GM12878 (cell line): ENCODE measurements around the gene IKZF1. TPM values are rescaled to one million over a fixed set of nuclear protein-coding genes. Genes with fewer than 3 reads are reported as not detected.
A peak's percentile ranks its signal among the peaks of the same experiment; 100 is the strongest.

Experiments used
- ATAC-seq: fragments of 200-7000 bp; cut with Tn5 transposase; 3 replicates; pipeline ENCODE4 v1.9.1; 2020; ENCODE audit warnings: mild to moderate bottlenecking, moderate library complexity
- BruUV-seq: library from RNA; stranded (reverse); fragments of 400-500 nt; replicated peaks from 2 replicates; lab custom pipeline; 2021; lab: Mats Ljungman, UMichigan
- CTCF ChIA-PET: fragments of 300-600 bp; sonication (Branson Sonifier 250); formaldehyde crosslinking; extraction: SDS; loops from one replicate; lab custom pipeline; 2021; ENCODE audit warnings: inconsistent platforms; lab: Yijun Ruan, JAX
- POLR2A ChIA-PET: fragments of 350-600 bp; formaldehyde crosslinking; extraction: SDS; loops from one replicate; lab custom pipeline; 2021; ENCODE audit warnings: inconsistent platforms; lab: Charles Lee
- RAD21 ChIA-PET: fragments of 300-600 bp; sonication (Branson Sonifier 250); formaldehyde crosslinking; loops from one replicate; lab custom pipeline; 2023; ENCODE audit warnings: antibody characterized with exemption; ENCODE audit not compliant: unreplicated experiment; lab: Charles Lee
- SMC1A ChIA-PET: fragments of 300-600 bp; sonication (Branson Sonifier 250); formaldehyde crosslinking; loops from one replicate; lab custom pipeline; 2023; ENCODE audit not compliant: unreplicated experiment, uncharacterized antibody; lab: Charles Lee
- DNase-seq: peaks from one replicate; pipeline ENCODE4 v3.0.0-alpha.2; 2011; ENCODE audit warnings: low read depth, low spot score
- FAIRE-seq: peaks from 3 replicates; lab custom pipeline; 2011; peaks lifted over from hg19 to GRCh38; lab: Jason Lieb, UNC
- H2AFZ ChIP-seq: 2 replicates; pipeline ENCODE4 v1.6.0; 2011; ENCODE audit warnings: low read depth, low read length, control low read depth; ENCODE audit not compliant: control insufficient read depth
- H3K27ac ChIP-seq: 2 replicates; pipeline ENCODE4 v1.5.1; 2011; ENCODE audit warnings: control low read depth; ENCODE audit not compliant: control insufficient read depth, insufficient read depth
- H3K27me3 ChIP-seq, 2 experiments: replicated peaks in 1 of 2; 2 replicates each; pipeline versions ENCODE4 v1.6.0 to v1.6.1; 2011; ENCODE audit warnings: low read length in 1 of 2; ENCODE audit not compliant: control insufficient read depth in 2 of 2, insufficient read depth in 2 of 2
- H3K36me3 ChIP-seq, 2 experiments: 2 replicates each; pipeline ENCODE4 v1.5.1; 2011; ENCODE audit warnings: low read length in 1 of 2; ENCODE audit not compliant: control insufficient read depth in 2 of 2, insufficient read depth in 2 of 2
- H3K4me1 ChIP-seq: 2 replicates; pipeline ENCODE4 v1.6.1; 2011; ENCODE audit warnings: mild to moderate bottlenecking, low read length, moderate library complexity, mixed read lengths; ENCODE audit not compliant: control insufficient read depth, insufficient read depth
- H3K4me2 ChIP-seq: 2 replicates; pipeline ENCODE4 v1.6.0; 2011; ENCODE audit warnings: control low read depth; ENCODE audit not compliant: control insufficient read depth, insufficient read depth
- H3K4me3 ChIP-seq: fragments of 200-600 bp; sonication (generic); 2 replicates; pipeline ENCODE4 v1.5.1; 2016
- H3K79me2 ChIP-seq: 2 replicates; pipeline ENCODE4 v1.6.0; 2011; ENCODE audit warnings: low read length; ENCODE audit not compliant: control insufficient read depth, insufficient read depth
- H3K9ac ChIP-seq: 2 replicates; pipeline ENCODE4 v1.8.0; 2011; ENCODE audit warnings: low read length, control low read depth, mixed read lengths; ENCODE audit not compliant: control insufficient read depth, insufficient read depth
- H3K9me3 ChIP-seq: replicated peaks from 3 replicates; pipeline ENCODE4 v1.5.1; 2011; ENCODE audit warnings: mild to moderate bottlenecking, low read length; ENCODE audit not compliant: control insufficient read depth, insufficient read depth
- H4K20me1 ChIP-seq: 2 replicates; pipeline ENCODE4 v1.6.0; 2011; ENCODE audit not compliant: control insufficient read depth, insufficient read depth
- CREB1 ChIP-seq: IDR thresholded peaks from 2 replicates; pipeline ENCODE4 v1.6.1; 2012; ENCODE audit warnings: low read depth, mild to moderate bottlenecking, inconsistent platforms
- IRF4 ChIP-seq: IDR thresholded peaks from 2 replicates; pipeline ENCODE4 v1.6.1; 2011; ENCODE audit warnings: low read depth, low read length
- MEF2B ChIP-seq: fragments of 450-650 bp; IDR thresholded peaks from 2 replicates; pipeline ENCODE4 v1.6.1; 2018; ENCODE audit warnings: mild to moderate bottlenecking, moderate library complexity; ENCODE audit not compliant: partially characterized antibody, poor library complexity, severe bottlenecking
- MTA3 ChIP-seq: IDR thresholded peaks from 2 replicates; pipeline ENCODE4 v1.6.1; 2012; ENCODE audit warnings: low read length, inconsistent platforms, borderline replicate concordance
- WGBS: methylation state at CpG from one replicate; pipeline ENCODE4 v1.1.6; 2016; ENCODE audit warnings: low lambda C conversion rate; ENCODE audit not compliant: insufficient replicate concordance, insufficient coverage; ENCODE audit errors: missing lambda C conversion rate; 5-methylcytosine and 5-hydroxymethylcytosine counted together
- in situ Hi-C: fragments of 300-500 bp; cut with MboI; formaldehyde crosslinking; loops from 9 replicates; pipeline ENCODE4 v1.14.3; 2018; ENCODE audit warnings: mixed read lengths
- intact Hi-C: fragments of 100-400 bp; cut with micrococcal nuclease; formaldehyde crosslinking; loops from one replicate; pipeline ENCODE4 v1.14.2; 2022; ENCODE audit not compliant: unreplicated experiment
- polyA plus RNA-seq, 11 experiments: library from polyadenylated mRNA; depleted of rRNA in 4 of 11; unstranded in 6 of 11; stranded (reverse) in 5 of 11; fragments of >200 nt; fragmentation: Nextera tagmentation in 4 of 11; fragmentation: Illumina TruSeq in 1 of 11; extraction: Ambion mirVana in 4 of 11; extraction: Trizol in 1 of 11; gene quantifications; 1 replicate in 1 of 11; 2 replicates in 10 of 11; pipeline versions ENCODE4 v1.2.1 to v1.2.3, GENCODE V29; 2011 to 2016; ENCODE audit warnings: inconsistent platforms in 2 of 11, missing spikeins in 2 of 11, low read depth in 1 of 11
- total RNA-seq, 4 experiments: library from RNA; depleted of rRNA in 3 of 4; stranded (reverse); fragments of >200 nt in 3 of 4; fragmentation: Illumina TruSeq in 1 of 4; extraction: Trizol in 1 of 4; gene quantifications; 2 replicates each; pipeline versions ENCODE4 v1.2.1 to v1.2.3, GENCODE V29; 2013 to 2021
- TF ChIP-seq, protein P1 (sequence below): IDR thresholded peaks from 2 replicates; pipeline ENCODE4 v1.6.1; 2012; ENCODE audit warnings: low read depth, low read length, improper control_type of control experiment
- TF ChIP-seq, protein P2 (sequence below): IDR thresholded peaks from 2 replicates; pipeline ENCODE4 v1.6.1; 2011; ENCODE audit warnings: mild to moderate bottlenecking, low read depth, low read length, moderate library complexity; ENCODE audit not compliant: insufficient replicate concordance
- TF ChIP-seq, protein P3 (sequence below): fragments of 450-650 bp; formaldehyde crosslinking; IDR thresholded peaks from 2 replicates; pipeline ENCODE4 v1.4.0; 2020; ENCODE audit warnings: mild to moderate bottlenecking, moderate library complexity
- TF ChIP-seq, protein P4 (sequence below): fragments of 450-650 bp; IDR thresholded peaks from 2 replicates; pipeline ENCODE4 v1.6.1; 2016; ENCODE audit warnings: mild to moderate bottlenecking
- TF ChIP-seq, protein P5 (sequence below): fragments of 450-650 bp; formaldehyde crosslinking; IDR thresholded peaks from 2 replicates; pipeline ENCODE4 v1.5.0; 2022; ENCODE audit warnings: mild to moderate bottlenecking, missing genetic modification characterization

The IKZF1 gene
- total and polyA plus RNA-seq, 10 of the 15 experiments (the other 5 are each of a cell fraction or from before 2014, with no cell fraction given): 27.2 to 125 (median 71.6) TPM

DNA sequence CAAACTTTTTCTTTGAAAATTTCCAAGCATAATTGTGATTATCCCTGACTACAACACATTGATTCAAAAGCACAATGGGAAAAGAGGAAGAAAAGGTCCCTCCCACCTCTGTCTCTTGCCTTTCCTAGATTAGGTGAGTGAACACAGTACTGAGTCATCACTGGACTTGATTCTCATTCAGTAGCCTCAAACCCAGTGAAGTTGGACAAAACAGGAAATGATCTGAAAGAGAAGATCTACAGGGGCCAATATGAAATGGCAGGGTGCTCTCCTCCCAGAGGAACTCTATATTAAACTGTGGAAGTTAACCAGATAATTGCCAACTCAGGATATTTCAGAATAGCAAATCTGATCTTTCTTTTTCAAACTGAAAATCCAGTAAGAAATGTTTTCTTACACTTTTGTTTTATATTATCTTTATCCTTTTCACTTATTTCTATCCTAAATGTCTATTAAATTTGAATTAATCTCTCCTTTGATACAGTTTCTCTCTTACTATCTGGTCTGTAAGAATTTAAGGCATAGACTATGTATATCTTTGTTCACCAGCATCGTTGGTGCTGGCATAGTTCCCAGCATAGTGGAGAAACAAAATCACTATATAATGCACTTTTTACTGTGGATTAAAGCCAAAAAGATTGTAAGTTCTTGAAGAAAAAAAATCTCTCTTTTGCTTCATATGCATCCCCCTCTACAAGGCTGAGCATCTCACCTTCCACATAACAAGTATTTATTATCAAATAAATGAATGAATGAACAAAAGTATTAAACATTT lies 41.4 kb upstream of the IKZF1 start (continued):
- TF ChIP-seq, protein P1, sequence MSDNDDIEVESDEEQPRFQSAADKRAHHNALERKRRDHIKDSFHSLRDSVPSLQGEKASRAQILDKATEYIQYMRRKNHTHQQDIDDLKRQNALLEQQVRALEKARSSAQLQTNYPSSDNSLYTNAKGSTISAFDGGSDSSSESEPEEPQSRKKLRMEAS: no peak
- TF ChIP-seq, protein P2, sequence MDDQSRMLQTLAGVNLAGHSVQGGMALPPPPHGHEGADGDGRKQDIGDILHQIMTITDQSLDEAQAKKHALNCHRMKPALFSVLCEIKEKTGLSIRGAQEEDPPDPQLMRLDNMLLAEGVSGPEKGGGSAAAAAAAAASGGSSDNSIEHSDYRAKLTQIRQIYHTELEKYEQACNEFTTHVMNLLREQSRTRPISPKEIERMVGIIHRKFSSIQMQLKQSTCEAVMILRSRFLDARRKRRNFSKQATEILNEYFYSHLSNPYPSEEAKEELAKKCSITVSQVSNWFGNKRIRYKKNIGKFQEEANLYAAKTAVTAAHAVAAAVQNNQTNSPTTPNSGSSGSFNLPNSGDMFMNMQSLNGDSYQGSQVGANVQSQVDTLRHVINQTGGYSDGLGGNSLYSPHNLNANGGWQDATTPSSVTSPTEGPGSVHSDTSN: no peak
- TF ChIP-seq MTA3: peak; percentile 80

DNA sequence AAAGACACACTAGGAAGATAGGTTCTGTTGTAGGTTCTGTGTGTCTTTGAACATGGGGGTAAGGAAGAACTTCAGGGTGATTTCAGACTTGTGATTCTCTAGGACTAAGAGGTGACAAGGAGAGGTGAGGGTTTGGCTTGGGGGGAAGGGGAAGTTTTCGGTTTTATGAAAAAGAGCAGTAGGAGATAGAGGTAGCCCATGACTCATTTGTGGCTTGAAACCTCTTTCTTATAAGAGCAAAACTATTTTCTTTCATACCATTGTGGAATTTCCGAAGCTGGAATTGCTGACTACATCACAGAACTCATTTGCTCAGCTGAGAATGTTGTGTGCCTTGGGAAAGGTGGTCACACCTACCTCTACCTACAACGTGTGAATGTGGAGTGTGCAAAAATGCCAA lies 39.6 kb upstream of the IKZF1 start:
- H3K27ac ChIP-seq: no peak overlapping the region
- intact Hi-C loops: no loop called here
- WGBS: 0% methylated on average over 3 of the region's 3 CpGs
- H3K4me3 ChIP-seq: no peak overlapping the region
- H3K4me2 ChIP-seq: peak overlapping the region; percentile 36
- ATAC-seq (peak; percentile 27), DNase-seq (no peak), FAIRE-seq (no peak)
- CTCF ChIA-PET: interaction anchor here (0.8 to 15.9 kb wide), 15 partner anchors 9 to 153 kb away, joined by 3 to 250 read pairs (median 4); partner anchors contain the start of gene IKZF1
- POLR2A ChIA-PET: interaction anchor here (1.3 to 13.4 kb wide), 6 partner anchors 9 to 119 kb away, joined by 3 to 165 read pairs (median 6); partner anchors contain the start of gene IKZF1
- no peak overlapping the region for H3K9ac ChIP-seq
- in situ Hi-C loops: no loop called here
- no peak overlapping the region for H2AFZ ChIP-seq
- no peaks in the 10 kb centered on the region; the same call in 1 of the 3 replicates for H3K9me3 ChIP-seq
- no peaks in the 10 kb centered on the region for H4K20me1 ChIP-seq
- peaks cover 77% of the 10 kb centered on the region for H3K4me1 ChIP-seq
- RAD21 ChIA-PET: interaction anchor here (1.0 to 15.0 kb wide), 9 partner anchors 10 to 118 kb away, joined by 3 to 293 read pairs (median 8); partner anchors contain the start of gene IKZF1
- BruUV-seq: no TSS peak
- no peaks in the 10 kb centered on the region for H3K36me3 ChIP-seq
- no peaks in the 10 kb centered on the region for H3K79me2 ChIP-seq
- H3K27me3 ChIP-seq: no peaks in the 10 kb centered on the region
- SMC1A ChIA-PET: interaction anchor here (0.8 to 18.0 kb wide), 18 partner anchors 9 to 155 kb away, joined by 3 to 356 read pairs (median 12); partner anchors contain the start of gene IKZF1
- TF ChIP-seq MEF2B: no peak
- TF ChIP-seq, protein P3, sequence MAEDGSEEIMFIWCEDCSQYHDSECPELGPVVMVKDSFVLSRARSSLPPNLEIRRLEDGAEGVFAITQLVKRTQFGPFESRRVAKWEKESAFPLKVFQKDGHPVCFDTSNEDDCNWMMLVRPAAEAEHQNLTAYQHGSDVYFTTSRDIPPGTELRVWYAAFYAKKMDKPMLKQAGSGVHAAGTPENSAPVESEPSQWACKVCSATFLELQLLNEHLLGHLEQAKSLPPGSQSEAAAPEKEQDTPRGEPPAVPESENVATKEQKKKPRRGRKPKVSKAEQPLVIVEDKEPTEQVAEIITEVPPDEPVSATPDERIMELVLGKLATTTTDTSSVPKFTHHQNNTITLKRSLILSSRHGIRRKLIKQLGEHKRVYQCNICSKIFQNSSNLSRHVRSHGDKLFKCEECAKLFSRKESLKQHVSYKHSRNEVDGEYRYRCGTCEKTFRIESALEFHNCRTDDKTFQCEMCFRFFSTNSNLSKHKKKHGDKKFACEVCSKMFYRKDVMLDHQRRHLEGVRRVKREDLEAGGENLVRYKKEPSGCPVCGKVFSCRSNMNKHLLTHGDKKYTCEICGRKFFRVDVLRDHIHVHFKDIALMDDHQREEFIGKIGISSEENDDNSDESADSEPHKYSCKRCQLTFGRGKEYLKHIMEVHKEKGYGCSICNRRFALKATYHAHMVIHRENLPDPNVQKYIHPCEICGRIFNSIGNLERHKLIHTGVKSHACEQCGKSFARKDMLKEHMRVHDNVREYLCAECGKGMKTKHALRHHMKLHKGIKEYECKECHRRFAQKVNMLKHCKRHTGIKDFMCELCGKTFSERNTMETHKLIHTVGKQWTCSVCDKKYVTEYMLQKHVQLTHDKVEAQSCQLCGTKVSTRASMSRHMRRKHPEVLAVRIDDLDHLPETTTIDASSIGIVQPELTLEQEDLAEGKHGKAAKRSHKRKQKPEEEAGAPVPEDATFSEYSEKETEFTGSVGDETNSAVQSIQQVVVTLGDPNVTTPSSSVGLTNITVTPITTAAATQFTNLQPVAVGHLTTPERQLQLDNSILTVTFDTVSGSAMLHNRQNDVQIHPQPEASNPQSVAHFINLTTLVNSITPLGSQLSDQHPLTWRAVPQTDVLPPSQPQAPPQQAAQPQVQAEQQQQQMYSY (CRISPR knock-in tag): no peak
- TF ChIP-seq, protein P4, sequence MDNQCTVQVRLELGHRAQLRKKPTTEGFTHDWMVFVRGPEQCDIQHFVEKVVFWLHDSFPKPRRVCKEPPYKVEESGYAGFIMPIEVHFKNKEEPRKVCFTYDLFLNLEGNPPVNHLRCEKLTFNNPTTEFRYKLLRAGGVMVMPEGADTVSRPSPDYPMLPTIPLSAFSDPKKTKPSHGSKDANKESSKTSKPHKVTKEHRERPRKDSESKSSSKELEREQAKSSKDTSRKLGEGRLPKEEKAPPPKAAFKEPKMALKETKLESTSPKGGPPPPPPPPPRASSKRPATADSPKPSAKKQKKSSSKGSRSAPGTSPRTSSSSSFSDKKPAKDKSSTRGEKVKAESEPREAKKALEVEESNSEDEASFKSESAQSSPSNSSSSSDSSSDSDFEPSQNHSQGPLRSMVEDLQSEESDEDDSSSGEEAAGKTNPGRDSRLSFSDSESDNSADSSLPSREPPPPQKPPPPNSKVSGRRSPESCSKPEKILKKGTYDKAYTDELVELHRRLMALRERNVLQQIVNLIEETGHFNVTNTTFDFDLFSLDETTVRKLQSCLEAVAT: no peak
- TF ChIP-seq IRF4: peak; percentile 45; the same call in 1 of the 2 replicates
- TF ChIP-seq, protein P5, sequence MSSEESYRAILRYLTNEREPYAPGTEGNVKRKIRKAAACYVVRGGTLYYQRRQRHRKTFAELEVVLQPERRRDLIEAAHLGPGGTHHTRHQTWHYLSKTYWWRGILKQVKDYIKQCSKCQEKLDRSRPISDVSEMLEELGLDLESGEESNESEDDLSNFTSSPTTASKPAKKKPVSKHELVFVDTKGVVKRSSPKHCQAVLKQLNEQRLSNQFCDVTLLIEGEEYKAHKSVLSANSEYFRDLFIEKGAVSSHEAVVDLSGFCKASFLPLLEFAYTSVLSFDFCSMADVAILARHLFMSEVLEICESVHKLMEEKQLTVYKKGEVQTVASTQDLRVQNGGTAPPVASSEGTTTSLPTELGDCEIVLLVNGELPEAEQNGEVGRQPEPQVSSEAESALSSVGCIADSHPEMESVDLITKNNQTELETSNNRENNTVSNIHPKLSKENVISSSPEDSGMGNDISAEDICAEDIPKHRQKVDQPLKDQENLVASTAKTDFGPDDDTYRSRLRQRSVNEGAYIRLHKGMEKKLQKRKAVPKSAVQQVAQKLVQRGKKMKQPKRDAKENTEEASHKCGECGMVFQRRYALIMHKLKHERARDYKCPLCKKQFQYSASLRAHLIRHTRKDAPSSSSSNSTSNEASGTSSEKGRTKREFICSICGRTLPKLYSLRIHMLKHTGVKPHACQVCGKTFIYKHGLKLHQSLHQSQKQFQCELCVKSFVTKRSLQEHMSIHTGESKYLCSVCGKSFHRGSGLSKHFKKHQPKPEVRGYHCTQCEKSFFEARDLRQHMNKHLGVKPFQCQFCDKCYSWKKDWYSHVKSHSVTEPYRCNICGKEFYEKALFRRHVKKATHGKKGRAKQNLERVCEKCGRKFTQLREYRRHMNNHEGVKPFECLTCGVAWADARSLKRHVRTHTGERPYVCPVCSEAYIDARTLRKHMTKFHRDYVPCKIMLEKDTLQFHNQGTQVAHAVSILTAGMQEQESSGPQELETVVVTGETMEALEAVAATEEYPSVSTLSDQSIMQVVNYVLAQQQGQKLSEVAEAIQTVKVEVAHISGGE (CRISPR knock-in tag): no peak
- TF ChIP-seq CREB1: 0 out of 2 replicates have a peak, but pooled peaks have one; percentile 41
